Right ventricle myocardium inferior (tissue), 1 donor: ENCODE data around the gene INPP5A. TPM values are rescaled to one million over a fixed set of nuclear protein-coding genes. Genes with fewer than 3 reads are reported as not detected.

Experiments used
- ATAC-seq: fragments of 200-7000 bp; cut with Tn5 transposase; one replicate; pipeline ENCODE4 v1.9.1; 2020; ENCODE audit warnings: mild to moderate bottlenecking, moderate library complexity
- DNase-seq: peaks from one replicate; pipeline ENCODE4 v3.0.0; 2021; ENCODE audit errors: missing footprints
- intact Hi-C: fragments of 100-400 bp; cut with DNase I; formaldehyde crosslinking; loops from one replicate; pipeline ENCODE4 v1.11.0; 2022
- total RNA-seq: library from RNA; stranded (reverse); fragmentation: NEBNext Ultra II Directional; extraction: Animal tissue kit (Norgen Biotek cat#: 25700); gene quantifications from one replicate; pipeline ENCODE4 v1.2.1, GENCODE V29; 2021
- donor health status: DM: no; HTN: yes; CAD: no; lungs with severe emphysema.

Gene INPP5A
- total RNA-seq, 1 donor from 2014 or later, result 108 TPM

GRCh38 chr10:132583456-132583855, 45.9 kb downstream of the INPP5A start:
- intact Hi-C loops, result no loop called here
- ATAC-seq (no peak), DNase-seq (no peak)

DNA sequence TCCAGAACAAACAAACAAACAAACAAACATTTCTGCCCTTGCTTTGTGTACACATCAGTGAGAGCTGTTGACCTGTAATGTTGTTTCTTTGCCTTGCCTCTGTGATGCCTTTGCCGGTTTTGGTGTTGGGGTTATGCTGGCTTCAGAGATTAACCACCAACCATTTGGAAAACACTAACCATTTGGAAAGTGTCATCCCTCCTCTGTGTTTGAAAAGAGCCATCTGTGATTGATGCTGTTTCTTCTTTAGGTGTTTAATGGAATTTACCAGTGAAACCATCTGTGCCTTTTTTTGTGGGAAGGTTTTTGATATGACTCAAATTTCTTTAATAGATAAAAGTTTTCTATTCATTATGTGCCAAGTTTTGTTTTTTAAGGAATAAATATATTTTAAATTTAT, 46.5 kb downstream of the INPP5A start:
- intact Hi-C loops, result no loop called here

DNA sequence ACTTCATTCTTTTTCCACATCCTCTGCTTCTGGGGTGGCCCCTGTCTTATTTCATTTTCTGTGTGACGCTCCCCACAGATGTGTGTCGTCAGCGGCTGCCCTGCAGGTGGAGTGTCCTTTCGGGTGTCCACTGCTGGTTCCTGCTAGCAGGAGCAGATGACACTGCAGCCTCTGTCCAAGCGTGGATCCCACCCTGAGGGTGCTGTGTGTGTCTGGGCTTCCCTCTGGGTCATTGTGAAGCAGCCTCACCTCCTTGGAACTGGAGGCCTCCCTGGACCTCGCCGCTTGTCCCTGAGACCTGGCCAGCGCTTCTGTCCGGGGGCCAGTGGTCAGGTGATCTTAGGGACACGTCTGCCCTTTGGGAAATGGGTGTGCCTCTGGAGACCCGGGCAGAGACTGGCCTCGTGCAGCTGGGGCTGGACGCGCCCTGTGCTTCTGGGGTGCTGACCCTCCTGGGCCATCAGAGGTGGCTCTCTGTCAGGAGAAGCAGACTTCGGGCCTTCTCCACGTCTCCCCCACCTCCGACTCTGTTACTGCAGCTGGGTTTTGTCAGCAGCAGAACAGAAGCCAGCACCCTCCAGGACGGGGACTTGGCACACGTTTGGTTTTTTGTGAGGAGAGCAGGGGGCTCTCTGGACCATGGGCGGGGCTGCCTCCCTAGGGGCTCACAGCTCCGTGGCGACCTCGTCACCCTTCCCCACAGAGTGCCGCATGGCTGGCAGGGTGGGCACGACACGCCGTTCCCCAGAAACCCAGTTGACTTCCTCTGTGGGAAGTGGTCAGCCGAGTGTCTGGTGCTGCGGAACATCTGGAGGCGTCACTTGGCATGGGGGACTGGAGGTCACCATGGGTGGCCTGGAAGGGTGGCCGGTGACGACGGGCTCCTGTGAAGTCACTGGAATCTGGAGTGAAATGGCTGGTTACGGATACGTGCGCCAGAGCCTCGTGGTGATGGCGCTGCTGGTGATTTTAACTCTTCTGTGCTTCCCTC, 48.4 kb downstream of the INPP5A start:
- DNase-seq (no peak), ATAC-seq (peak; percentile 9)
- intact Hi-C loops, result loop anchor here (5.0 kb wide), 1 partner anchor 49 kb away; the partner anchor contains the start of gene INPP5A

More for the DNA sequence above, 46.5 kb downstream of the INPP5A start:
- DNase-seq, result no peak
- no peak for ATAC-seq

- no peak for ATAC-seq
- DNase-seq, result no peak
- intact Hi-C loops, result loop anchor here (5.0 kb wide), 1 partner anchor 49 kb away; the partner anchor contains the start of gene INPP5A
Observed at GRCh38 chr10:132586739-132587138, 49.2 kb downstream of the INPP5A start.

GRCh38 chr10:132587175-132587574, 49.6 kb downstream of the INPP5A start:
- ATAC-seq (no peak), DNase-seq (no peak)
- intact Hi-C loops, result loop anchor here (5.0 kb wide), 1 partner anchor 50 kb away; the partner anchor contains the start of gene INPP5A

GRCh38 chr10:132588301-132589013, 50.9 kb downstream of the INPP5A start:
- intact Hi-C loops, result loop anchor here (2.0 to 5.0 kb wide), 2 partner anchors 51 to 70 kb away; partner anchors contain the start of gene INPP5A
- DNase-seq, result peak; percentile 84
- peak; percentile 49 for ATAC-seq

- no peak for ATAC-seq
- intact Hi-C loops, result loop anchor here (2.0 to 5.0 kb wide), 2 partner anchors 52 to 70 kb away; partner anchors contain the start of gene INPP5A
Observed at GRCh38 chr10:132589015-132589414, 51.4 kb downstream of the INPP5A start.

DNA sequence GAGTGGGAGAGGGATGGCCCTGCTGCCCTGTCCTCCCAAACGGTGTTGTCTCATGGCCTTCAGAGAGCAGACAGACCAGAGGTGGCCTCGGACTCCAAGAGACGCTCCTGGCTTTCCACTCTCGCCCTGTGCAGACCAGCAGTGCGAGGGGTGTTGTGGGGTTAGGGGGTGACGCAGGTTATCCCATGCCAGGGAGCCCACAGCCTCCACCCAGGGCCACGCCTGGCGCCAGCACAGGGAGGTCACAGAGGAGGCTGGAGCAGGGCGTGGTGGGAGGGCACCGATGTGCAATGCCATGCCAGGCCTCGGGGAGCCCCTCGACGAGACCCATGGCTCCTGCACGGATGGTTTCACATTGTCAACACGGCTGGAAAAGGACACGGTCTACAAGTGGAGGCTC, 52.1 kb downstream of the INPP5A start:
- intact Hi-C loops, result loop anchor here (2.0 to 5.0 kb wide), 3 partner anchors 41 to 71 kb away; partner anchors contain the start of gene INPP5A
- DNase-seq, result no peak
- ATAC-seq, result no peak

More at GRCh38 chr10:132589015-132589414, 51.4 kb downstream of the INPP5A start:
- peak; percentile 72 for DNase-seq

GRCh38 chr10:132590094-132590751, 52.6 kb downstream of the INPP5A start:
- intact Hi-C loops, result loop anchor here (2.0 kb wide), 1 partner anchor 41 kb away; no protein-coding TSS in a partner anchor
- no peak for DNase-seq
- ATAC-seq, result no peak

- ATAC-seq, result no peak
- no peak for DNase-seq
- intact Hi-C loops, result loop anchor here (2.0 kb wide), 1 partner anchor 40 kb away; no protein-coding TSS in a partner anchor
Observed at GRCh38 chr10:132590752-132591121, 53.1 kb downstream of the INPP5A start.

DNA sequence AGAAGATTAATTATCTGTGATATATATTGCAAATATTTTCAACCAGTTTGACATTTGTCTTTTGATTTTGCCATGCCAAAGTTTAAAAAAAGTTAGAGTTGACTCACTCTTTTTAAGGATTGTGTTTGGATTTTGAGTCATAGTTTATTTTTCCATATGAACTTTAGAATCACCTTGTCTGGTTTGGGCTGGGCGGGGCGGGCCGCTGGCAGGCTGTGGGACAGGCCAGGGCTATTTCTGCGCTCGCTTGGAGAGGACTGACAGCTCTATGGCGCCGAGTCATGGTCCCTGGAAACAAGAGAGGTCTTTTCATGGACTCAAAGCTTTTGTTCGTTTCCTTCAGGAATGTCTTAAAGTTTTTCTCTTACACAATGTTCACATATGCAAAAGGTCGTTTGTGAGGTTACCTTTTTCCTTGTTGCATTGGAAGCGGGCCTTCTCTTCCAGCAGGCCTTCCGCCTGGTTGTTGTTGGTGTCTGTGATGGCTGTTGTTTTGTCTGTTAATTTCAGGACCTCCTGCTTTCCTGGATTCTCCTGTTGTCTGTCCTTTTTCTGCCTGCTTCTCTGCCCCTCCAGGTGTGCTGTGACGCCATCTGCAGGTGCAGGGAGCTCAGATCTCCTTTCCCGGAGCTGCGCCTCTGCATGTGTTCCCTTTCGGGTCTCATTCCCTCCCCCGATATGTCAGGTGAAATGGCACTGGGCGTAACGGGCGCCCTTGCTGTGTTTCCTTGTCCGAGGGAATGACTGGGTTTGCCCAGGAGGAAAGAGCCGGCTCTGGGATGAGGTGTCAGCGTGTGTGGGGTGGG, 53.8 kb downstream of the INPP5A start:
- DNase-seq (no peak), ATAC-seq (peak; percentile 67)
- intact Hi-C loops, result loop anchor here (2.0 kb wide), 1 partner anchor 39 kb away; no protein-coding TSS in a partner anchor

DNA sequence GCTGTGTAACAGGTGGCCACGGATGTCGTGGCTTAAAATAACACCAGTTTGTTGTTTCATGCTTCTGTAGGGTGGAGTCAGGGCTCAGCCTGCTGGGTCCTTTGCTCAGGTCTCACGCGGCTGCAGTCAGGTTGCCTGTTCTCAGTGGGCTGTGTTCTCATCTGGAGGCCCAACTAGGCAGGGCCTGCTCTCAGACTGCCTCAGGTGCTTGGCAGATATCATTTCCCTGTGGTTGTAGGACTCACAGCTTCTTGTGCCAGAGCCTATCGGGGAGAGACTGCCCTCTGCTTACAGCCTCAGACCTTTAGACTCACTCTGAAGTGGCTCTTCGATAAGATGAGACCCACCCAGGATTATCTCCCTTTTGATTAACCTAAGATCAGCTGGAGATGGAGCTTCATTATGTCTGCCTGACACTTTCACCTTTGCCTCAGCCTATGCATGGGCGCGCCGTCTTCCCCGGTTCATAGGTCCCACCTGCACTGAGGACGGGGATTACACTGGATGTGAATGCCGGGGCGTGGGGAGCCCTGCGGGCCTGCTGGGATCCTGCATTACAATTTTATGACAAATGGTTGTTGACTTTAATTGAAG, 55.3 kb downstream of the INPP5A start:
- no peak for ATAC-seq
- no peak for DNase-seq
- intact Hi-C loops, result no loop called here

- intact Hi-C loops, result no loop called here
- no peak for ATAC-seq
- no peak for DNase-seq
Observed at GRCh38 chr10:132593389-132593788, 55.8 kb downstream of the INPP5A start.

- ATAC-seq (no peak), DNase-seq (no peak)
- intact Hi-C loops, result no loop called here
Observed at GRCh38 chr10:132593900-132594876, 56.6 kb downstream of the INPP5A start.

DNA sequence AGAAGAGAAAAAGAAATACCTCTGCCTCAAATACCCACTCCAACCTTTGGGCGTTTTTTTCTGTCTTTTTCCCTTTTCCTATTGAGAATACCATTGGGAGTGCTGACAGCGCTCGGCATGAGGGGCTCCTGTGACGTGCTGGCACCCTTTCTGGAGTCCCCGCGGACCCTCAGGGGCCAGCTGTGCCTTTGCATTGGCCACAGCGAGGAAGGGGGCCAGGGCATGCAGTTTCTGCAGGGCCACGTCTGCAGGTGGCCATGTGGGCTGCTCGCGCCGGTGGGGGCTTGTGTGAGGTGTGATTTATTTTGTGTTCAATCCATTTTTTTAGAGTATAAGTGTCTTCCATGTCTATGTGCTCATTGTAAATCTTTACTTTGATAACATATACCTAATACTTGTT, 57.4 kb downstream of the INPP5A start:
- DNase-seq, result no peak

GRCh38 chr10:132595854-132596253, 58.3 kb downstream of the INPP5A start:
- intact Hi-C loops, result no loop called here
- ATAC-seq (no peak), DNase-seq (no peak)

More for the DNA sequence above, 57.4 kb downstream of the INPP5A start:
- no peak for ATAC-seq
- intact Hi-C loops, result no loop called here
